22Rv1 (cell line): ENCODE results near the gene ENOX2.

Experiments used
- ZFX ChIP-seq: fragments of 450-650 bp; IDR thresholded peaks from 2 replicates; pipeline ENCODE4 v1.6.1; 2017; ENCODE audit warnings: antibody characterized with exemption, borderline replicate concordance
- TF ChIP-seq, protein P1 (sequence below): fragments of 450-650 bp; IDR thresholded peaks from 2 replicates; pipeline ENCODE4 v1.5.1; 2017; ENCODE audit warnings: mild to moderate bottlenecking

DNA sequence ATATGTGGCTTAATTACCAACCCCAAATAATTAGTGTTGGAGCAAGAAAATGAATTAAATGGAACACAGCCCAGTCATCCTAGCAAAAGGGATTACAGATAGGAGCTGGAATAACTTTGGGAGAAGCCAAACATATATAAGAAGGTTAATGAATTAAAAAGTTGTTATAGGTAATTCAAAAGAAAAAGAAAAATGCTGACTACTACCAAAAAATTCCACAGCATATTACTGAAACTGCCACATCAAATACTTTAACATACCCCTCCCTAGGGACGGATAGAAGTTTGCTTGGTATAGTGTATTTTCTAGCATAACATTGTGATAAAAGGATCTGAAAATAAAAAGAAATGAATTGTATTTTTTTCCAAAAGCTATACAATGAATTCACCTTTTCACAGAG is 99.5 kb downstream of the ENOX2 start:
- TF ChIP-seq, protein P1, sequence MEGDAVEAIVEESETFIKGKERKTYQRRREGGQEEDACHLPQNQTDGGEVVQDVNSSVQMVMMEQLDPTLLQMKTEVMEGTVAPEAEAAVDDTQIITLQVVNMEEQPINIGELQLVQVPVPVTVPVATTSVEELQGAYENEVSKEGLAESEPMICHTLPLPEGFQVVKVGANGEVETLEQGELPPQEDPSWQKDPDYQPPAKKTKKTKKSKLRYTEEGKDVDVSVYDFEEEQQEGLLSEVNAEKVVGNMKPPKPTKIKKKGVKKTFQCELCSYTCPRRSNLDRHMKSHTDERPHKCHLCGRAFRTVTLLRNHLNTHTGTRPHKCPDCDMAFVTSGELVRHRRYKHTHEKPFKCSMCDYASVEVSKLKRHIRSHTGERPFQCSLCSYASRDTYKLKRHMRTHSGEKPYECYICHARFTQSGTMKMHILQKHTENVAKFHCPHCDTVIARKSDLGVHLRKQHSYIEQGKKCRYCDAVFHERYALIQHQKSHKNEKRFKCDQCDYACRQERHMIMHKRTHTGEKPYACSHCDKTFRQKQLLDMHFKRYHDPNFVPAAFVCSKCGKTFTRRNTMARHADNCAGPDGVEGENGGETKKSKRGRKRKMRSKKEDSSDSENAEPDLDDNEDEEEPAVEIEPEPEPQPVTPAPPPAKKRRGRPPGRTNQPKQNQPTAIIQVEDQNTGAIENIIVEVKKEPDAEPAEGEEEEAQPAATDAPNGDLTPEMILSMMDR, result no peak
- no peak for TF ChIP-seq ZFX
